Choroid plexus epithelial cell (primary cell): ENCODE measurements around the gene TICRR.

Experiments
- DNase-seq: peaks from one replicate; pipeline ENCODE4 v3.0.0-alpha.2; 2010; ENCODE audit warnings: low read depth
- H3K4me3 ChIP-seq: 2 replicates; pipeline ENCODE4 v1.5.1; 2011; ENCODE audit warnings: low read depth, mild to moderate bottlenecking, control low read depth, low read length, moderate library complexity
- CTCF ChIP-seq: conservative IDR thresholded peaks from 2 replicates; pipeline ENCODE4 v1.5.1; 2011; ENCODE audit warnings: low read depth, mild to moderate bottlenecking, control low read depth, inconsistent platforms, low read length, moderate library complexity

Gene TICRR

GRCh38 chr15:89653578-89653977 lies 78.3 kb downstream of the TICRR start:
- TF ChIP-seq CTCF: no peak
- DNase-seq: no peak
- no peak overlapping the region for H3K4me3 ChIP-seq

GRCh38 chr15:89654301-89654761 lies 79.1 kb downstream of the TICRR start:
- H3K4me3 ChIP-seq: peak overlapping the region; percentile 80
- TF ChIP-seq CTCF: no peak
- peak; percentile 38 for DNase-seq

- peak; percentile 49 for DNase-seq
- no peak for TF ChIP-seq CTCF
- peak within 1 kb of the TSS; percentile 80 for H3K4me3 ChIP-seq
Measured at GRCh38 chr15:89654847-89655805, 79.9 kb downstream of the TICRR start, which contains the start of gene KIF7. Gene KIF7, minus strand, starts transcription at chr15:89655467. Its CDS starts 2,537 bp downstream, at chr15:89652930.

- no peak for TF ChIP-seq CTCF
- DNase-seq: no peak
- no peak overlapping the region for H3K4me3 ChIP-seq
Measured at GRCh38 chr15:89656116-89656815, 81.0 kb downstream of the TICRR start.

- no peak overlapping the region for H3K4me3 ChIP-seq
- DNase-seq: no peak
Measured at GRCh38 chr15:89657686-89658200, 82.5 kb downstream of the TICRR start.

GRCh38 chr15:89659295-89659694 lies 84.0 kb downstream of the TICRR start:
- no peak for TF ChIP-seq CTCF
- no peak overlapping the region for H3K4me3 ChIP-seq
- no peak for DNase-seq

More at GRCh38 chr15:89657686-89658200, 82.5 kb downstream of the TICRR start:
- no peak for TF ChIP-seq CTCF
